ENCODE results near the gene CTNND2.

Gene CTNND2, protein sequence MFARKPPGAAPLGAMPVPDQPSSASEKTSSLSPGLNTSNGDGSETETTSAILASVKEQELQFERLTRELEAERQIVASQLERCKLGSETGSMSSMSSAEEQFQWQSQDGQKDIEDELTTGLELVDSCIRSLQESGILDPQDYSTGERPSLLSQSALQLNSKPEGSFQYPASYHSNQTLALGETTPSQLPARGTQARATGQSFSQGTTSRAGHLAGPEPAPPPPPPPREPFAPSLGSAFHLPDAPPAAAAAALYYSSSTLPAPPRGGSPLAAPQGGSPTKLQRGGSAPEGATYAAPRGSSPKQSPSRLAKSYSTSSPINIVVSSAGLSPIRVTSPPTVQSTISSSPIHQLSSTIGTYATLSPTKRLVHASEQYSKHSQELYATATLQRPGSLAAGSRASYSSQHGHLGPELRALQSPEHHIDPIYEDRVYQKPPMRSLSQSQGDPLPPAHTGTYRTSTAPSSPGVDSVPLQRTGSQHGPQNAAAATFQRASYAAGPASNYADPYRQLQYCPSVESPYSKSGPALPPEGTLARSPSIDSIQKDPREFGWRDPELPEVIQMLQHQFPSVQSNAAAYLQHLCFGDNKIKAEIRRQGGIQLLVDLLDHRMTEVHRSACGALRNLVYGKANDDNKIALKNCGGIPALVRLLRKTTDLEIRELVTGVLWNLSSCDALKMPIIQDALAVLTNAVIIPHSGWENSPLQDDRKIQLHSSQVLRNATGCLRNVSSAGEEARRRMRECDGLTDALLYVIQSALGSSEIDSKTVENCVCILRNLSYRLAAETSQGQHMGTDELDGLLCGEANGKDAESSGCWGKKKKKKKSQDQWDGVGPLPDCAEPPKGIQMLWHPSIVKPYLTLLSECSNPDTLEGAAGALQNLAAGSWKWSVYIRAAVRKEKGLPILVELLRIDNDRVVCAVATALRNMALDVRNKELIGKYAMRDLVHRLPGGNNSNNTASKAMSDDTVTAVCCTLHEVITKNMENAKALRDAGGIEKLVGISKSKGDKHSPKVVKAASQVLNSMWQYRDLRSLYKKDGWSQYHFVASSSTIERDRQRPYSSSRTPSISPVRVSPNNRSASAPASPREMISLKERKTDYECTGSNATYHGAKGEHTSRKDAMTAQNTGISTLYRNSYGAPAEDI (N-terminal part only)

DNA sequence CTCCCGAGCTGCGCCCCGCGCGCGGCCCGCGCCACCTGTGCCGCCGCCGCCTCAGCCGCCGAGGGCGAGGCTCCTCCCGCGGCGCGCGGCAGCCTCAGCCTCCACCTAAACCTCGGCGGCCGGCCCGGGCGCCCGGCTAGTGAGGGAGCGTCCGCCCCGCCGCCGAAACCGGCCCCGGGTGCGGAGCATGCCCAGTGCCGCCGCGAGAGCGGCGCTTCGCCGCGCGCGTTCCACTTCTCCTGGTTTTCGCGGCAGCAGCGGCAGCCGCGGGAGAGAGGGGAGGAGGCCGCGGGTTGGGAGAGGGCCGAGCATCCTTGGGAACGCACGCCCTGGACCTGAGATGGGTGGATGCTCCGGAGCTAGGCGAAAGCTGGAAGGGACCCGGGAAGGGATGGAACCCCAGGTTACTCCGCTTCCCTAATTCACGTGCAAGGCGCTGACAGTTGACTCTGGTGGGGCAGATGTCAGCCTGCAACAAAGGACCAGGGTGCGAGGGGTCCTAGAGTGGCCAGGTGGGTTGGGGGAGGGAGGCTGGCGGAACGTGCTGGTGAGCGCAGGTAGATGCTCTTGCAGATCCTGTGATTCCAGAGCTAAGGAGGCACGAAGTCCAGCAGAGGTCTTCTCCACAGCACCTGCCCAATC, at the start of gene CTNND2:
CTNND2 (minus strand) TSS at position 182 of the 642 bp plus-strand sequence. CDS start 593 bp downstream, outside the sequence.
- DNase-seq, result no peak

DNA sequence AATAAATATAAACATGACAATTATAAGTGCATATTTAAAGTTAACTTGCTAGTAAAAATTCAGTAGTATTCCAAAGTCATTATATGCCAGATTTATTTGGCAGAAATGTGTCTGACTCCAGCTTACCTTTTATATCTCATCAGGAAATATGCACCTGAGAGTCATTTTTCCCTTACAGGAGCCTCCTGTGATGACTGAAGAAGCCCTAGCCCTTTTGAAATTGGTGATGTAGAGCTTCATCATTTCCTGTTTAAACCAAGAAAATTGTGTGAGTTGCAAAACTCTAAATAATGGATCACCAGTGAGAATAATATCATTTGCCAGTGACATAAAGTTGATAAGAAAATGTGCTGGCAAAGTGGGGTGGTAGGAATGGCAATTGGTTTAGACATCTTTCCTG, 42.1 kb upstream of the CTNND2 start:
- DNase-seq, result no peak

GRCh38 chr5:11941566-11941965, 37.3 kb upstream of the CTNND2 start:
- no peak for DNase-seq

- DNase-seq, result no peak
These were observed 27.4 kb upstream of the CTNND2 start for GRCh38 chr5:11931638-11932037.

DNA sequence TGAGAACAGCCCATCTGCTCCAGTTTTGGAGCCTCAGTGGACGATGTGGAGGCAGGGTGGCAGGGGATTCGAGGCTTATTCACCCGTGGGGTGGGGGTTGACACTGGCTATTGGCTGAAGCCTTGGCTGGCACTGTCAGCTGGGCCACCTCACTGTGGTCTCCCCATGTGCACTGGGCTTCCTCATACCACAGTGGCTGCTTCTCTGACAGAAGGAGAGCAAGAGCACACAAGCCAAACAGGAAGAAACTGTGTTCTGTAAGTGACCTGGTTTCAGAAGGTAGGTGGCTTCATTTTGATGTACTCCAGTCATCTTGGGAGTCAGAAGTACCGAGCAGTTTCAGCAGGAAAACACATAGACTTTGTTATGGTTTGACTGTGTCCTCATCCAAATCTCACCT, 24.7 kb upstream of the CTNND2 start:
- DNase-seq, result no peak

GRCh38 chr5:11925701-11926100, 21.5 kb upstream of the CTNND2 start:
- DNase-seq, result no peak

DNA sequence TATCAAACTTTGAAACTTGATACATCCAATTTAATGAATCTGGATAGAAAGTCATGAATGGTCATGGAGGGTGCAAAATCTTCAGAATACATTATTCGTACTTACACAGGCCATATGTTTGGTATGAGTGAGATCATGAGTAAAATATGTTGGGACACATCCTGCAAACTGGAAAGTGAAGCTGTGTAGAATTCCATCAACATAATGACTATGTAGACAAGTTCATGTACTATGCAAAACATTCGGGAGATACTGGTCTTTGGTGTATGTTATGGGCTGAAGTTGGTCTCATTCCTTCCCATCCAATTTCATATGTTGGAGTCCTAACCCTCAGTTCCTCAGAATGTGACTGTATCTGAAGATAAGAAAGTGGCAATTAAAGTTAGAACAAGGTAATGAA, 18.1 kb upstream of the CTNND2 start:
- no peak for DNase-seq

GRCh38 chr5:11918463-11919045, 14.3 kb upstream of the CTNND2 start:
- no peak for DNase-seq

- no peak for DNase-seq
These were observed 5.2 kb upstream of the CTNND2 start for GRCh38 chr5:11909471-11909870.

GRCh38 chr5:11906497-11906896, 2.3 kb upstream of the CTNND2 start:
- DNase-seq, result no peak

- no peak for DNase-seq
These were observed 960 bp upstream of the CTNND2 start for GRCh38 chr5:11905206-11905605.

GRCh38 chr5:11903614-11904264, 507 bp downstream of the CTNND2 start:
- no peak for DNase-seq

DNA sequence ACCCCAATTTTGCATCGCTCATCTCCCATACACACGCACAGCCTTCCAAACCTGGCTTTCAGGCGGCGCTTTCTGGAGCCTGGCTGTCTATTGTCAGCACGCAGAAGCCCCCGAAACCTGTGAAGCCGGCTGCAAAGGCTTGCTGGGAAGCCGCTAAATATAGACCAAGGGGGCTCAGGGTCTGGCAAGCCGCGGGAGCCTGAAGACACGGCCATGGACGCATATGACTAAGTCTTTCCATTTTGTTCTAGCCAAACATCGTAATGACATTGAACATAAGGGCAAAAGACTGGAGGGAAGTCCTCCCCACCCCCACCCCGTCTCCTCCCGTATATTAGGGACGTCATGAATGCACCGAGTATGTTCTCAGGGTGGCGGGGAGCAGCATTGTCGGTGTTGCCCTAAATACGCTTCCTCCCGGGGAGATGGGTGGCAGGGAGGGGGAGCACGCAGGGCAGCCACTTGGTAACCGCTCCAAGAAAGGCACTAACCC, 1.1 kb downstream of the CTNND2 start:
- DNase-seq, result no peak

GRCh38 chr5:11902201-11902619, 2.0 kb downstream of the CTNND2 start:
- no peak for DNase-seq

GRCh38 chr5:11898787-11899186, 5.5 kb downstream of the CTNND2 start:
- no peak for DNase-seq

- DNase-seq, result no peak
These were observed 6.5 kb downstream of the CTNND2 start for GRCh38 chr5:11897781-11898180.

- no peak for DNase-seq
These were observed 9.3 kb downstream of the CTNND2 start for GRCh38 chr5:11894992-11895391.

DNA sequence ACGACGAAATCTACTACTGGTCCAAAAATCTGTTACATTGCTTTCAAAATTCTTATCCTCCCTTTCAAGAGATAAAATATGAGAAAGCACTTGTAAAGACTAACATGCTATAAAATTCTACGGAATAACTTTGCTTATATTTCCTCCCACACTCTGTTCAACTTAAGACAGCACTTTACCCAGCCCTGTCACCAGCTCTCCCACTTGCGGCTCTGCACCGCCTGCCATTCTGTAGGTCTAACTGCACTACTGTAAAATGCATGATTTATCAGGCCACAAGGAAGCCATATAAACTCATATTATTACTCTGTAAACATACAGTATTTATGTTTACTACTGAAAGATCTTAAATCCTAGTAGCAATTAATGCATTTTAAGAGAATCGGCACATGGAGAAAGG, 11.4 kb downstream of the CTNND2 start:
- no peak for DNase-seq

GRCh38 chr5:11890777-11891176, 13.5 kb downstream of the CTNND2 start:
- no peak for DNase-seq

DNA sequence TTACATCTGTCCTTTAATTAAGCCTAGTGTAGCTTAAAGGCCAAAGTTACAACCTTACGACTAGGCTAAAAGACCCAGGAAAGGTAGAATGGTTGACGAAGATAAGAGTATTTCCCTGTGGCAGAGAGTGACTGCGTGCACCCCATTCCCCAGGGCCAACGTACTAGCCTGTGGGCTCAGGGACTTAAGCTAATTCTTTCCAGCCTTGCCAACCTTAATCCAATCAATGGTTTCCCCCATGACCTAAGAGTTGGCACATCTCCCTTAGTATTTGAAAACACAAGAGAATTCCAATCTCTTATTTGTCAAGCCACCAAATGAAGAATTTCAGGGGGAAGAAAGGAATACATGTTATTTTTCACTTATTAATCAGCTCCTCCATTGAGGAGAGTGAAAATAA, 16.0 kb downstream of the CTNND2 start:
- no peak for DNase-seq

DNA sequence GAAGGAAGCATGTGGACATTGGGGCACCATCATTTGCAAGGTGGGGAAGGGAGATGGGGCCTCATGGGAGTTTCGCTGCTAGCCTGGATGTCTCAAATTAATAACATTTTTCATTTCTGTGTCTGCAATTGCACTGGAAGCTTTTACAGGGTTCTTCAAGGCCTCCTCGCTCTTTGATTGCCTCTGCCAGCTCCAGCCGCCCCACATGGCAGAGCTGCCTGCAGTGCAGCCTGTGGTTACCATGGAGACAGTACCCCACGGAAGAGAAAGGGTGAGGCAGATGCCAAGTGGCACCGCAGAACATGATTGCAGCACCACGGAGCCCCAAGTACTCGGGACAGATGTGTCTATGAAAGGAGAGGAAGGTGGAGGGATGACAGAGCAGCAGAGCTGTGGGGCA, 25.4 kb downstream of the CTNND2 start:
- no peak for DNase-seq

DNA sequence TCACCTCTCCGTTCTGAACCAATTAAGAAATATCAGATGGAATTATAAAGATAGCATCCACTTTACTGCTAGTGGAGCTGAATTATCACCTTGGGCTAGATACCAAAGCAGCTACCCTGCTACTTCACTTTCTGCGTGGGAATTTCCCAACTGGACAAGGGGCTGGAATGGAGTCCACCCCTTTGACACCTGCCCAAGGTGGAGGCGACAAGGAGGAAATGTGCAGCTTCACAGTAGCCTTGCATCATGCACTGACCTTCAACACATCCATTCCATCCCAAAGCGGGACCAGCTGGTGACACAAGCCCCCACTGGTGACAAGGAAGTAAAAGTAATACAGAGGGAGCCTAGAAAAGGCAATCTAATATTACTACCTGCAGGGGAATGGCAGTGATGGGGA, 30.7 kb downstream of the CTNND2 start:
- no peak for DNase-seq
